ENCODE data around the gene C17orf75.

C17orf75 gene

DNA sequence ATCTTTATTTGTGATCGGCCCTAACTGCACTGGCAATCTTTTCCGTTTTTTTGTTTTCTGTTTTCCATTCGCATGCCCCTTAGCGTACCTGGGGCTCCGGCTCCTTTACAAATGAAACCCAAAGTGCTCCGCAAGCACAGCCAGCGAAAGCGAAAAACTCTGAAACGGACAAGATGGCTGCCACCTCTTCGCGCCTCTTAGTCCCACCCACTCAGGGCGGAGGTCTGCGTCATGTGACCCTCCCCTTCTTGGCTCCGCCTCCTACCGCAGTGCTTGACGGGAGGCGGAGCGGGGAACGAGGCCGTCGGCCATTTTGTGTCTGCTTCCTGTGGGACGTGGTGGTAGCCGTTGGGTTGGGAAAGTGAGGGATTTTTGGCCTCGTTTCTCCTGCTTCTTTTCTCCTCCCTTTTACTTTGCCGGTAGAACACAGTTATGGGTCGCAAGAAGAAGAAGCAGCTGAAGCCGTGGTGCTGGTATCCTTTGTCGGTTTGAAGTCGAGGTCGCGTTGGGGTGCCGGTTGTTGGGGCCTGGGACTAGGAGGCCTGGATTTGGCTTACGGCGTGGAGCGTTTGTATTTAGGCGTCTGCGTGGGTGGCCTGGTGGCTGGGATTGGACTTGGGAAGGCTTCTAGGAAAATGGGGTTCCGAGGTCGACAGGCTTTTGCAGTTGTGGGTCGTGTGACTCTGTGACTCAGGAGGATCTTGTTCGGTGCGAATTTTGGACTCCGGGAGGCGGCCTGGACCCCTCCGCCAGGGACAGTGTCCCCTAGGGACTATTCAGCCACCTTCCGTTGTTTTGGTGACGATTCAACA, 8.1 kb upstream of the C17orf75 start, which contains the start of gene ZNF207 (continued):
- no peak for TF ChIP-seq ZNF248 (tag by site-specific recombination; IDR thresholded peaks at IDR 0.05)
- TF ChIP-seq ZNF677 (tag by site-specific recombination; IDR thresholded peaks at IDR 0.05): no peak
- no peak for TF ChIP-seq TRIM28 (IDR thresholded peaks at IDR 0.05; ENCODE audit: borderline replicate concordance, low read length)
- no peak; the same call in 1 of the 2 replicates for TF ChIP-seq ZNF768 (tag by site-specific recombination; IDR thresholded peaks at IDR 0.05)
- TF ChIP-seq ZNF561 (tag by site-specific recombination; IDR thresholded peaks at IDR 0.05; ENCODE audit: borderline replicate concordance): 0 out of 2 replicates have a peak, but pooled peaks have one; percentile 2
- TF ChIP-seq ZNF510 (tag by site-specific recombination; IDR thresholded peaks at IDR 0.05; ENCODE audit: insufficient replicate concordance): no peak
- no peak for TF ChIP-seq ZNF266 (tag by site-specific recombination; IDR thresholded peaks at IDR 0.05; ENCODE audit: low read depth)
- peak; percentile 97 for TF ChIP-seq ZNF335 (tag by site-specific recombination; conservative IDR thresholded peaks at IDR 0.05)
- TF ChIP-seq, protein P1, sequence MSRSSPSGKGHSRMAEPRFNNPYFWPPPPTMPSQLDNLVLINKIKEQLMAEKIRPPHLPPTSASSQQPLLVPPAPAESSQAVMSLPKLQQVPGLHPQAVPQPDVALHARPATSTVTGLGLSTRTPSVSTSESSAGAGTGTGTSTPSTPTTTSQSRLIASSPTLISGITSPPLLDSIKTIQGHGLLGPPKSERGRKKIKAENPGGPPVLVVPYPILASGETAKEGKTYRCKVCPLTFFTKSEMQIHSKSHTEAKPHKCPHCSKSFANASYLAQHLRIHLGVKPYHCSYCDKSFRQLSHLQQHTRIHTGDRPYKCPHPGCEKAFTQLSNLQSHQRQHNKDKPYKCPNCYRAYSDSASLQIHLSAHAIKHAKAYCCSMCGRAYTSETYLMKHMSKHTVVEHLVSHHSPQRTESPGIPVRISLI (tag by site-specific recombination; IDR thresholded peaks at IDR 0.05): no peak
- TF ChIP-seq ZNF24 (tag by site-specific recombination; IDR thresholded peaks at IDR 0.05): peak; percentile 43; the same call in 1 of the 2 replicates
- no peak for TF ChIP-seq ZNF530 (tag by site-specific recombination; IDR thresholded peaks at IDR 0.05; ENCODE audit: low read depth)
- TF ChIP-seq ZNF629 (tag by site-specific recombination; IDR thresholded peaks at IDR 0.05): peak; percentile 51
- no peak for TF ChIP-seq ZNF473 (tag by site-specific recombination; IDR thresholded peaks at IDR 0.05)
- no peak for TF ChIP-seq ZNF747 (tag by site-specific recombination; IDR thresholded peaks at IDR 0.05)
- no peak for TF ChIP-seq ZNF626 (tag by site-specific recombination; IDR thresholded peaks at IDR 0.05)
- TF ChIP-seq, protein P2, sequence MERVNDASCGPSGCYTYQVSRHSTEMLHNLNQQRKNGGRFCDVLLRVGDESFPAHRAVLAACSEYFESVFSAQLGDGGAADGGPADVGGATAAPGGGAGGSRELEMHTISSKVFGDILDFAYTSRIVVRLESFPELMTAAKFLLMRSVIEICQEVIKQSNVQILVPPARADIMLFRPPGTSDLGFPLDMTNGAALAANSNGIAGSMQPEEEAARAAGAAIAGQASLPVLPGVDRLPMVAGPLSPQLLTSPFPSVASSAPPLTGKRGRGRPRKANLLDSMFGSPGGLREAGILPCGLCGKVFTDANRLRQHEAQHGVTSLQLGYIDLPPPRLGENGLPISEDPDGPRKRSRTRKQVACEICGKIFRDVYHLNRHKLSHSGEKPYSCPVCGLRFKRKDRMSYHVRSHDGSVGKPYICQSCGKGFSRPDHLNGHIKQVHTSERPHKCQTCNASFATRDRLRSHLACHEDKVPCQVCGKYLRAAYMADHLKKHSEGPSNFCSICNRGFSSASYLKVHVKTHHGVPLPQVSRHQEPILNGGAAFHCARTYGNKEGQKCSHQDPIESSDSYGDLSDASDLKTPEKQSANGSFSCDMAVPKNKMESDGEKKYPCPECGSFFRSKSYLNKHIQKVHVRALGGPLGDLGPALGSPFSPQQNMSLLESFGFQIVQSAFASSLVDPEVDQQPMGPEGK (tag by site-specific recombination; IDR thresholded peaks at IDR 0.05): peak; percentile 76
- peak; percentile 6; the same call in 1 of the 2 replicates for TF ChIP-seq ZNF623 (tag by site-specific recombination; IDR thresholded peaks at IDR 0.05)
- TF ChIP-seq, protein P3, sequence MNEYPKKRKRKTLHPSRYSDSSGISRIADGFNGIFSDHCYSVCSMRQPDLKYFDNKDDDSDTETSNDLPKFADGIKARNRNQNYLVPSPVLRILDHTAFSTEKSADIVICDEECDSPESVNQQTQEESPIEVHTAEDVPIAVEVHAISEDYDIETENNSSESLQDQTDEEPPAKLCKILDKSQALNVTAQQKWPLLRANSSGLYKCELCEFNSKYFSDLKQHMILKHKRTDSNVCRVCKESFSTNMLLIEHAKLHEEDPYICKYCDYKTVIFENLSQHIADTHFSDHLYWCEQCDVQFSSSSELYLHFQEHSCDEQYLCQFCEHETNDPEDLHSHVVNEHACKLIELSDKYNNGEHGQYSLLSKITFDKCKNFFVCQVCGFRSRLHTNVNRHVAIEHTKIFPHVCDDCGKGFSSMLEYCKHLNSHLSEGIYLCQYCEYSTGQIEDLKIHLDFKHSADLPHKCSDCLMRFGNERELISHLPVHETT (tag by site-specific recombination; IDR thresholded peaks at IDR 0.05): peak; percentile 80
- peak; percentile 67; the same call in 1 of the 2 replicates for TF ChIP-seq KLF8 (tag by site-specific recombination; IDR thresholded peaks at IDR 0.05)
- TF ChIP-seq, protein P4, sequence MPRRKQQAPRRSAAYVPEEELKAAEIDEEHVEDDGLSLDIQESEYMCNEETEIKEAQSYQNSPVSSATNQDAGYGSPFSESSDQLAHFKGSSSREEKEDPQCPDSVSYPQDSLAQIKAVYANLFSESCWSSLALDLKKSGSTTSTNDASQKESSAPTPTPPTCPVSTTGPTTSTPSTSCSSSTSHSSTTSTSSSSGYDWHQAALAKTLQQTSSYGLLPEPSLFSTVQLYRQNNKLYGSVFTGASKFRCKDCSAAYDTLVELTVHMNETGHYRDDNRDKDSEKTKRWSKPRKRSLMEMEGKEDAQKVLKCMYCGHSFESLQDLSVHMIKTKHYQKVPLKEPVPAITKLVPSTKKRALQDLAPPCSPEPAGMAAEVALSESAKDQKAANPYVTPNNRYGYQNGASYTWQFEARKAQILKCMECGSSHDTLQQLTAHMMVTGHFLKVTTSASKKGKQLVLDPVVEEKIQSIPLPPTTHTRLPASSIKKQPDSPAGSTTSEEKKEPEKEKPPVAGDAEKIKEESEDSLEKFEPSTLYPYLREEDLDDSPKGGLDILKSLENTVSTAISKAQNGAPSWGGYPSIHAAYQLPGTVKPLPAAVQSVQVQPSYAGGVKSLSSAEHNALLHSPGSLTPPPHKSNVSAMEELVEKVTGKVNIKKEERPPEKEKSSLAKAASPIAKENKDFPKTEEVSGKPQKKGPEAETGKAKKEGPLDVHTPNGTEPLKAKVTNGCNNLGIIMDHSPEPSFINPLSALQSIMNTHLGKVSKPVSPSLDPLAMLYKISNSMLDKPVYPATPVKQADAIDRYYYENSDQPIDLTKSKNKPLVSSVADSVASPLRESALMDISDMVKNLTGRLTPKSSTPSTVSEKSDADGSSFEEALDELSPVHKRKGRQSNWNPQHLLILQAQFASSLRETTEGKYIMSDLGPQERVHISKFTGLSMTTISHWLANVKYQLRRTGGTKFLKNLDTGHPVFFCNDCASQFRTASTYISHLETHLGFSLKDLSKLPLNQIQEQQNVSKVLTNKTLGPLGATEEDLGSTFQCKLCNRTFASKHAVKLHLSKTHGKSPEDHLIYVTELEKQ (tag by site-specific recombination; IDR thresholded peaks at IDR 0.05; ENCODE audit: borderline replicate concordance): no peak
- no peak; the same call in 1 of the 2 replicates for TF ChIP-seq ZNF610 (tag by site-specific recombination; IDR thresholded peaks at IDR 0.05; ENCODE audit: borderline replicate concordance)
- TF ChIP-seq, protein P5, sequence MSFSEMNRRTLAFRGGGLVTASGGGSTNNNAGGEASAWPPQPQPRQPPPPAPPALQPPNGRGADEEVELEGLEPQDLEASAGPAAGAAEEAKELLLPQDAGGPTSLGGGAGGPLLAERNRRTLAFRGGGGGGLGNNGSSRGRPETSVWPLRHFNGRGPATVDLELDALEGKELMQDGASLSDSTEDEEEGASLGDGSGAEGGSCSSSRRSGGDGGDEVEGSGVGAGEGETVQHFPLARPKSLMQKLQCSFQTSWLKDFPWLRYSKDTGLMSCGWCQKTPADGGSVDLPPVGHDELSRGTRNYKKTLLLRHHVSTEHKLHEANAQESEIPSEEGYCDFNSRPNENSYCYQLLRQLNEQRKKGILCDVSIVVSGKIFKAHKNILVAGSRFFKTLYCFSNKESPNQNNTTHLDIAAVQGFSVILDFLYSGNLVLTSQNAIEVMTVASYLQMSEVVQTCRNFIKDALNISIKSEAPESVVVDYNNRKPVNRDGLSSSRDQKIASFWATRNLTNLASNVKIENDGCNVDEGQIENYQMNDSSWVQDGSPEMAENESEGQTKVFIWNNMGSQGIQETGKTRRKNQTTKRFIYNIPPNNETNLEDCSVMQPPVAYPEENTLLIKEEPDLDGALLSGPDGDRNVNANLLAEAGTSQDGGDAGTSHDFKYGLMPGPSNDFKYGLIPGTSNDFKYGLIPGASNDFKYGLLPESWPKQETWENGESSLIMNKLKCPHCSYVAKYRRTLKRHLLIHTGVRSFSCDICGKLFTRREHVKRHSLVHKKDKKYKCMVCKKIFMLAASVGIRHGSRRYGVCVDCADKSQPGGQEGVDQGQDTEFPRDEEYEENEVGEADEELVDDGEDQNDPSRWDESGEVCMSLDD (tag by site-specific recombination; IDR thresholded peaks at IDR 0.05): peak; percentile 91
- 0 out of 2 replicates have a peak, but pooled peaks have one; percentile 13 for TF ChIP-seq RBAK (tag by site-specific recombination; IDR thresholded peaks at IDR 0.05)
- no peak for TF ChIP-seq SALL2 (tag by site-specific recombination; IDR thresholded peaks at IDR 0.05; ENCODE audit: borderline replicate concordance)
- TF ChIP-seq ZFHX2 (tag by site-specific recombination; conservative IDR thresholded peaks at IDR 0.05): peak; percentile 94
- TF ChIP-seq MYNN (tag by site-specific recombination; IDR thresholded peaks at IDR 0.05; ENCODE audit: borderline replicate concordance): peak; percentile 65; the same call in 1 of the 2 replicates
- TF ChIP-seq ZNF777 (tag by site-specific recombination; IDR thresholded peaks at IDR 0.05; ENCODE audit: borderline replicate concordance): no peak; the same call in 1 of the 2 replicates
- no peak for TF ChIP-seq BCL11A (tag by site-specific recombination; IDR thresholded peaks at IDR 0.05; ENCODE audit: low read depth)
- TF ChIP-seq ZNF2 (tag by site-specific recombination; IDR thresholded peaks at IDR 0.05): peak; percentile 88; the same call in 1 of the 2 replicates

Data from HEK293 (cell line).